ENCODE data around the gene FERMT1.
A peak's percentile ranks its signal among the peaks of the same experiment; 100 is the strongest.

Gene FERMT1, protein sequence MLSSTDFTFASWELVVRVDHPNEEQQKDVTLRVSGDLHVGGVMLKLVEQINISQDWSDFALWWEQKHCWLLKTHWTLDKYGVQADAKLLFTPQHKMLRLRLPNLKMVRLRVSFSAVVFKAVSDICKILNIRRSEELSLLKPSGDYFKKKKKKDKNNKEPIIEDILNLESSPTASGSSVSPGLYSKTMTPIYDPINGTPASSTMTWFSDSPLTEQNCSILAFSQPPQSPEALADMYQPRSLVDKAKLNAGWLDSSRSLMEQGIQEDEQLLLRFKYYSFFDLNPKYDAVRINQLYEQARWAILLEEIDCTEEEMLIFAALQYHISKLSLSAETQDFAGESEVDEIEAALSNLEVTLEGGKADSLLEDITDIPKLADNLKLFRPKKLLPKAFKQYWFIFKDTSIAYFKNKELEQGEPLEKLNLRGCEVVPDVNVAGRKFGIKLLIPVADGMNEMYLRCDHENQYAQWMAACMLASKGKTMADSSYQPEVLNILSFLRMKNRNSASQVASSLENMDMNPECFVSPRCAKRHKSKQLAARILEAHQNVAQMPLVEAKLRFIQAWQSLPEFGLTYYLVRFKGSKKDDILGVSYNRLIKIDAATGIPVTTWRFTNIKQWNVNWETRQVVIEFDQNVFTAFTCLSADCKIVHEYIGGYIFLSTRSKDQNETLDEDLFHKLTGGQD

DNA sequence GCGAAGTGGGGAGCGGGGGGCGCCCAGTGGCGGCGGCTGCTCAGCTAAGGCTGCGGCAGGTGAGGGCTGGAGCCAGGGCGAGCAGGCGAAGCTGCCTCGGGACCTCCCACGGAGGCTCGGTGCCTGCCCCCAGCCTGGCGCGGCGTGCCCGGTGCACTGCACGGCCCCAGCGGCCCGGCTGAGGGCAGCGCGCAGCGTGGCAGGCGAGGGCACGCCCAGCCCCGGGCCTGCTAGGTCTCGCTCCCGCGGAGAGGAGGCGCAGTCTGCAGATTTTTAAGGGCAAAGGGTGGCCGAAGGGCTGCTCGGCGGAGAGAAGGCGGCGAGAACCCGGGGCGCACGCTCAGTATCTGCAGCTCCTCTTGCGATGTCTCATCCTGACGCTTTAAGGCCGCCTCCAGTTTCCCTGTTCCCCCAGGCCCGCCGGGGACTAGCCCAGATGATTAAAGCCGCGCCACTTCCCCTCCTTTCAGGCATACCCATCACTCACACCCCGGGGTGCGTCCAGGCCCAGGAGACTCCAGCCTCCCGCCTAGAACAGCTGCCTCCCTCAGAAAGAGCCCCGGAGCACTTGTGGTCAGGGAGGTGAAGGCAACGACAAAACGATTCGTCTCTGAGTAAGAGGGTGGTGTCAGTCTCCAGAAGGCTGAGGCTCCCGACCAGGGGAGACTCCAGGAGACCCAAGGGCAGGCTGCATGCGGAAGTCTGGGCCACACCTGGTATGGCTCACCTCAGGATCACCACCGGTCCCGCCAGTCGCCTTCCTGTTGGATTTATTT lies at the start of gene FERMT1:
Gene FERMT1, minus strand, starts transcription at position 158 of the 776 bp plus-strand sequence. CDS start 3,476 bp downstream, outside the sequence.
- peak; percentile 75 for DNase-seq

DNA sequence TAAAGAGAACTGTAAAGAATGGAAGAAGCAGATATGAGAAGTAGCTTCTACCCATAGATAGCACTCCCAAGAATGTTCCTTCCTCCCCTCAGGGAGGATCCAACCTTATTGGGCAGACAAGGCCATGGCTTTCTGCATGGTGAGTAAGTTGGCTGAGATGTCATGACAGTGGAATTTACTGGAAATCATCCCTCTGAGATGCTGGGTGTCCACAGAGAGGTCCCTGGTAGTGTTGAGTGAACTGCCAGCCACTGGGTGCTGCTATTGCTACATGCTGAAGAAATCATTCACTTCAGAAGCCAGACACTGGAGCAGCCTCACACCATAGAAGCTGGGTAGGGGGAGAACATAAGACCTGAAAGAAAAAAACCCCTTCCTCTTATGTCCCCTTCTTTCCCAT lies 46.4 kb upstream of the FERMT1 start:
- no peak for DNase-seq

DNA sequence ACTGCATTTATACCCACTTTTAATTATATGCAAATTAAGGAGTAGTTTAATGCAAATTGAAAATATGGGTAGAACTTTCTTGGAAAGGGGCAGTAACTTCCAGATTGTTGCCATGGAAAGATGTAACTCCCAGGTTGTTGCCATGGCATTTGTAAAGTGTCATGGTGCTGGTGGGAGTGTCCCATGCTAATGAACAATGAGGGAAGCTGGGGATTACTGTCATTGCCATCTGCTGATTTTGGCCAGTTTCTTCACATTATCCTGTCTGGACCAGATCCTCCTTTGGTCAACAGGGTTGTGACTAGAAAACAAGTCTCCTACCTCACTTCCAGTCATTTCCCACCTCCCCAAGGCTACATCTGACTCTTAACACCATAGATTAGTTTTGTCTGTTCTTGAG lies 45.4 kb upstream of the FERMT1 start:
- no peak for DNase-seq

DNA sequence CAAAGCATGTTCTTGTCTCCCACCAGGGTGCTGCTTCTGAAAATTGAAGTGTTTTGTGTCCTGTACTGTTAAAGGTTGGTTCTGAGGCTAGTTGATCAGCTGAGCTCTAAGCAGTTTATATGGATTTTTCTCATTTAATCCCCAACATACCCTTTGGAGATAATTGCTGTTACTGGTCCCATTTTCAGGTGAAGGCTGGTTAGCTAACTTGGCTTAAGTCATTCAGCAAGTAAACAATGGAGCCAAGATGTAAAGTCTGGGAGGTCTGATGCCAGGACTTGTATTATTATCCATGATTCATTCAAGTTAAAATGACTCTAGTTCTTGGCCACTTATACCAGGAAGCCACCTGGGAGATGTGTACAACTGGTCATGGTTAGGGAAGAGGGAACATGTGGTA lies 42.5 kb upstream of the FERMT1 start:
- no peak for DNase-seq

DNA sequence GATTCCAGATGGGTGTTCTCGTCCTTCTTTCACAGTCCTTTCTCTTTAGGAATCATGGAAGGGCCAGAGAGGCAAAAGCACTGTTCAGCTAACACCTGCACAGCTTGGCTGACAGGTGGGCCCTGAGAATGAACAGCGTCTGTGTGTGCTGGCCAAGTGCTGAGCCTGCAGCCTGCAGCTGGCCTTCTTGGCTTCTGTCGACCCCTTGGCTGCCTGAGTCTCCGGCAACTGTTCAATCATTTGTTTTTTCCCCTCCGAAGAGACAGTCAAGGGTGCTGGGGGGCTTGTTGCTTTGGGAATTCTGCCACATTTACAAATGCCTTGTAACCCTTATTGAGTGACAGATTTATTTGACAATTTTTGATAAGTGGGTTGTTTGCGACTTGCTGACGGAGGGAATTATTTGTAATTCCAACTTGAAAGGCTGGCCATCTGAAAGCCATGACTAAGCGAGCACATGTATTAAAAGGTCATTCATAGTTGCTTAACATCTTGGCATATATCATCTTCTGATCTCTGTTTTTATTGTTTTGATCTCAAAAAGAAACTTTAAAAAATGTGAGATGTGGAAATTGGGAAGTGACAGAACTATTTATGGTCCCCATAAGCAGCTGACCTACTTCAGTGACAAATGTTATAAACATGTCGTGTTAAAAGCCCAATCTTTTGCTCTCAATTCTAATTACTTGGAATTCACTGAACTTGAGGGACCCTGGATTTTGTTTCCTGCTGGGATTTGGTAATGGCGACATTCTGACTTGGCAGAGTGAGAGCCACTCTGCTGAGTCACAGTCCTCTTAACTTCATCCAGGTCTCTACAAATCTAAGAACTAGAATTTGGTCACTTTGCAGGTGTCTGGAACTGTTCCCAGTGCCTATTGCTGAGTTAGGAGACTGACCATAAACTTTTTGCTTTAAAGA lies 41.9 kb upstream of the FERMT1 start:
- no peak for DNase-seq

DNA sequence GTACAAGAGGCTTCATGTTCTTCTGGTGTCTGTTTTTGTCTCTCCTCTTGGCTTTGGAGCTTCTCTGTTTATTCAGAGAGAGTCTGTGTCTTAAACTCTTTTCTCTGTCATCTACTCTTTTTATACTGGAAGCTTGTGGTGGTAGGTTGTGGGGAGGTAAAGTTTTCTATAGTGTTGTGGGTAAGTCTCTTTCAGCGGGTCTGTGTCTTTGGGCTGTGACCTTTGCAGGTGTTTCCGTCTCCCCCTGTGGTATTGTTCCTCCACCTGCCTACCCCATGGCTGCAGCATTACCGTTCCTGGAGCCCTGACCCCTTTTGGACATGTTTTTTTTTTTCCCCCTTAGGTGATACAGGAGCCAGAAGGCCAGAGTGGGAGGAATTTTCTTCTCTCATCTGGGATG lies 37.9 kb upstream of the FERMT1 start:
- DNase-seq: no peak

DNA sequence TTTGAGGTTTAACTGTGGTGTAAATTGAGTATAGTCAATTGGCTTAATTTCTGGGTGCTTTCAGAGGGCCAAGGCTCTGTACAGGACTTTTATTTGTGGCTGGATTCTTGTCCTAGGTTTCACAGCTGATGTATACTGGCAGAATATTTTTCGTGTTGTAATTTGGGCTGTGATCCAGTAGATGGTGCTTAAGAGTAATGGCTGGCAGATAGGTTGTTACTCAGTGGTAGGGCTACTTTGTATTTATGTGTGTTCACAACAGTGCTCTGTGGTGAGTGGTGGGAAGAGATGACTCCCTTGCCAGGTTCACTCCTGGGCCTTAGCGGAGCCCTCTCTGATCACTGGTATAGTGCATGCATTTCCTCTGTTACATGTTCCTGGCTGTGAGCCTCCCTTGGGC lies 34.5 kb upstream of the FERMT1 start:
- DNase-seq: no peak

DNA sequence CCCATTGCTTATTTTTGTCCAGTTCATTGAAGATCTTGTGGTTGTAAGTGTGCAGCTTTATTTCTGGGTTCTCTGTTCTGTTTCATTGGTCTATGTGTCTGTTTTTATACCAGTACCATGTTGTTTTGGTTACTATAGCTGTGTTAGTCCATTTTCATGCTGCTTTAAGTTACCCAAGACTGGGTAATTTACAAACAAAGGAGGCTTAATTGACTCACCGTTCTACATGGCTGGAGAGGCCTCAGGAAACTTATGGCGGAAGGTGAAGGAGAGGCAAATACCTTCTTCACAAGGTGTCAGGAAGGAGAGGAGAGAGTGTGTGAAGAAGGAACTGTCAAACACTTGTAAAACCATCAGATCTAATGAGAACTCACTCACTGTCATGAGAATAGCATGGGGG lies 29.9 kb upstream of the FERMT1 start:
- no peak for DNase-seq

DNA sequence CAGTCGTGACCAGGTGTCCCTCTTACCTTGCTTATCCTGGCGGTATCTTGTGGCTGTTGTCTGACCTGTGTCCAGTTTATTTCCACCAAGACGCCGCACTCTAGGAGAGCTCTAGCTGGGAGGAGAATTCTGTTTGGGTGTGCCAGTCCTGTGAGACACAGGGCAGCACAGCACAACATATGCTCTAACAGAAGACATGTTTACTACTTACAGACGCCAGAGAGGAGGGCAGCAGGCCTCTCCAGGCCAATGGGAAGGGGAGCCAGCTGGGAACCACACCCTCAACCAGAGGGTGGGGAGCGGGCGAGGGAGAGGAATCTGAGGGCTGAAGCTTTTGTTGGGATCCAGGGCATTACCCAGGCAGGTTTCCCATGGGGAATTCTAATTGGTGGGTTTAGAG lies 25.2 kb upstream of the FERMT1 start:
- DNase-seq: no peak

DNA sequence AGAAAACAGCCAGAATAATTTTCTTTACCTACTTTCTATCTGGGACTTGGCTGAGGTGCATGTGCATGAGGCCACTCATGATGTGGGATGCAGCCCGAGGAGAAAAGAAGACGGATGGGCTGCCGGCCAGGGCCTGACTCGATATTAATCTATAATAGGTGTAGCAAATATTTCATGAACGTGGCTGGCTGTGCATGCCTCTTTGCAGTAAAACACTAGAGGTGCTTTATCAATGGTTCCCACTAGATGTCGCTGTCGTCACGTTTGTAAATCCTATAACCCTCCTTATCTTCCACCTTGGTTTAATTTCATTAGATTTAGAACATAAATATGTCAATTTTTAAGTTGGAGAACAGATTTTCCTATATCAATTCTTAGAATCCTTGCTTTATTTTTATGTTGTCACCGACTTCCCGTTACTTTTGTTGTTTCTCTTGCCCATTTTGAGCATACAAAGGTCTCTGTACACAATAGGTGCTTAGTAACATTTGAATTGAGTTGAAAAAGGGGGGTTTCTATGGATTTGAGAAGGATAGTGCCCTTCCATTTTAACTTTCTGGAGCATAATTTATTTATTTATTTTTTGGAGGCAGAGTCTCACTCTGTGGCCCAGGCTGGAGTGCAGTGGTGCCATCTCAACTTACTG lies 19.6 kb upstream of the FERMT1 start:
- DNase-seq: peak; percentile 85

DNA sequence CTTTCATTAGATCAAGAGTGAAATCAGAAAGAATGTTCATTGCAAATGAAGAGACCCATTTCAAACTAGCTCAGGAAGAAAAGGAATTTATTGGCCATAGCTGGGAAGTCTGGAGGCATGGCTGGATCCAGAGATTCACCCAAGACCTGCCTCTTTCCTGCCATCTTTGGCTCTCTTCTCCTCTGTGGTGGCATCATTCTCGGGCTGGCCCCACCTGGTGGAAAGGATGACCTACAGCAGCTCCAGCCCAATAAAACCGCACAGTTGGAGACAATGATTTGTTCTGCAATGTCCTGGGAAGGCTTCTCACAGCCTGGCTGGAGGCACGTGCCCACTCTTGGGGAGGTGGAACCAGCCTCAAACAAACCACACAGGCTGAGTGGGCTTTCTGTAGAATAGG lies 18.1 kb upstream of the FERMT1 start:
- DNase-seq: no peak

DNA sequence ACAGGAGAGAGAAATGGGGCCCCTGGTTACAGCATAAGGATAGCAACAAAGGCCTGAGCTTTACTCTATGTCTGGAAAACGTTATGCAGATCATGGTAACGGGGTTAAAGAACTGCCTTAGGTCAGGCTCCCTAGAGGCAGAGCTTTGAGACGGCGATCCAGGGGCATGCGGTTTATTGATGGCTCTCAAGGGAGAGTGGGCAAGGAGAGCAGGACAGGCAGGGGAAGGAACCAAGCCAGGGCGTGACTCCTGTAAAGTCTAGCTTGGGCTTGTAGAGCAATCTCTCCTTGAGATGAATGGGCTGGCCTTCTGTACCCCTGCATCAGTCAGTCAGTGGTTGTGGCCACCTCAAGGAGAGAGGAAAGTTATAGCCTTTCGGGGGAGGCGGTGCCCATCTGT lies 12.5 kb upstream of the FERMT1 start:
- DNase-seq: no peak

DNA sequence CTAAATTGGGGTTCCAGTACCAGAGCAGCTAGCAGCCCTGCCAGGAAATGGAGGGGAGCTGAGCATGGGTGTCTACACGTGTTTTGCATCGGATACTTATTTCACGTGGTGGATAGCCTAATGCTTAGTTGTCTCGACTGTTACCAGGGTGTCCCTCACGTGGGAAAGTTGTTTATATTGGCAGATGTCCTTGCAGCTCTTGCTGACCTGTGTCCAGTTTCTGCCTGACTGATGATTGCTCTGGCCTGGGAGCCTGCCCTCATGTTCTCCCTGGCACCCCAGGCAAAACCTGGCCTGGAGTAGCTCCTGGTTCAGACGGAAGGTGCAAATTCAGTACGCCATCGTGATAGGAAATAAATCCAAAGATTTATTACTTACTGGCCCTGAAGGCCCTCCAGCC lies 11.8 kb upstream of the FERMT1 start:
- DNase-seq: no peak

DNA sequence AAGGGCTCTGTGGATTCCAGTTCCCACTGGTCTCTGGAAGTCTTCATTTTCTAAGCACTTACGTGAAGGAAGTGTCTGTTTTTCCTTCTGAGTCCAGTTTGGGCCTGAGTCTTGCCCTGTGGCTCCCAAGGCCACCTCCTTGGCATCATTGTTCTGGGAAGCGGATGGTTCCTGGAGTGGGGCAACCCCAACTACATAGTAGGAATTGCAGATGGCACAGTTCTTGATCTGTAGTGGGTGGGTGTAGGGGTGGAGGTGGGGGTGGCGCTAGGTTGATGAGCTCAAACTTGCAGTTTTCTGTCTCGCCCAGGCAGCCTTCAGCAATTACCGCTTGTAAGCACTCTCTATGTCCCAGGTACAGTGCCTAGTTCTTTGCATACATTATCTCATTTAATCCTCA lies 7.2 kb upstream of the FERMT1 start:
- no peak for DNase-seq

DNA sequence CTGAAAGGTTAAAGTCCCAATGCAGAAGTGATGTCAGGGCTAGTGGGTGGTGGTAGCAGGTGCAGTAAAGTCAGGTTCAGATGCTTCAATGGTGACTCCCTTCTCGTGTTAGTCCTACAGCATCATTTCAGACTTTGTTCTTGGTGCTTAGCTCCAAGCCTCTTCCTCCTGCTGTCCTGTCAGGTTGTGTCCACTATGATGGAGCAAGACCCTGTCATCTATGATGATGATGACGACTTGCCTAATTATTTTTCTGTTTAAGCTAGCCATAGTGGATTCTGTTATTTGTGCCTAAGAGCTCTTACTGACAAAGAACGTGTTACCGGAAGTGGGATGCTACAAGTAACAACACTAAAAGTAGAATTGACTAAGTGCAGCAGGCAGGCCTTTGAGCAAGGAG lies 5.0 kb upstream of the FERMT1 start:
- DNase-seq: no peak

DNA sequence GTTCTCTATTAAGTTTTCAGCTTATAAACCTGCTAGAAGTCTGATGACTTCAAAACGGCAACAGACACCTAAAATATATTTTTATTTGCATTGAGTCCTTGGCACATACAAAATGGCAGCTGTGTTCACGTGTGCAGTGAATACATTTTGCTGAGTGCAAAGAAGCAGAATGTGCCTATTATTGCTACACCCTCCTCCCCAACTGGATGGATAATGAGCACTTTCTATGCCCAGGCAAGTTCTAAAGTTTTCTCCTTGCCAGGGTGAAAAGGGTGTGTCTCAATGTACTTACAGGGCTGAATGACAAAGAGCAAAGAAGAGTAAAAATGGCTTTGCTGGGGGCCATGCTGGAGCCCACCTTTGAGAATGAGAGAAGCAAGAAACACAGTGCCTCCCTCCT lies 4.0 kb upstream of the FERMT1 start:
- DNase-seq: no peak

DNA sequence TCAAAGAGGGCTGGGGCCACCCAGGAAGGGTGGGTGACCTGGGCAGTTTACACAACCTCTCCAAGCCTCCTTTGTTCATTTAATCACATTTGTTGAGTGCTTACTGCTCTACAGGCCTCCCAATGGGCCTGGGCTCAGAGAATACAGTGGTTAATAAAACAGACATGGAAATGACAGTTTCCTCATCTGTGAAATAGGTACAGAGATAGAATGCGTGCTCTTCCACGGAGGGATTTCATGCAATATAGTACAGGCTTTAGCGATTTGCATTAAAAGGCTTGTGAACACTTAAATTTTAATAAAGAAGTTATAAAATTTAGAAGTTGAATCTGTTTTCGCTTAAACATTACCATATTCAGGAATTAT lies 802 bp upstream of the FERMT1 start:
- peak; percentile 69 for DNase-seq

DNA sequence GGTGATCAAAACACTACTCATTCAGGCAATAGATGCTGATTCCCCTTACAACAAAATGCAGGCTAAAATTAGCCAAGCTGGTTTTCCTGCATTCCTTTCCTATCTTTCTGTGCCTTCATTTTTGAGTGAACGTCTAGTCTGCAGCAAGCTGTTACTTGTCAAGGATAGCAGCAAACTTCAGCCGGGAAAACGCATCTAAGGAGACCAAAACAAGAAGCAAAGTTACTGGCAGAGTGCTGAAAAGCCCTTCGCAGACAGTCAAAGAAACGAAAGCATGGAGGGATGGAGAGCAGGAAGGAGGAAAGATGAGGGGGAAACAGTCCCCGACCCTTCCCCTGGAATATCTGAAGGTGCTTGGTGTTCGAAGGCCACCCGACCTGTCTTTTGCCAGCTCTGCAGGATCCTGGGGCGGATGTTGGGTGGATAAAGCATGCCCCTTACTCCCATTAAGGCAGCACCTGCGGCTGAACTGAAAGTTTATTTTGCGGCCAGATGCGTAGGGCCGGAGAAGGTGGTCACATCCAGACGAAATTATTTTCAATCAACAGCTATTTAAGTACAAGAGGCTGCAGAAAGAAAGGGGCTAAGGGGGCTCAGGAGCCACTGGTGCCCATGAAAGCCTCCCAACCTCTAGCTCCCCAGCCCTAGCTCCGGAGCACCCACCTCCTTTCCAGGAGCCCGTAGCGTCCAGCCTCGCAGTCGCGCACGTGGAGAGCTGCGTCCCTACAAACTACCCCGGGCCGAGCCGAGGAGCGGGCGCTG lies 538 bp downstream of the FERMT1 start:
- peak; percentile 16 for DNase-seq

DNA sequence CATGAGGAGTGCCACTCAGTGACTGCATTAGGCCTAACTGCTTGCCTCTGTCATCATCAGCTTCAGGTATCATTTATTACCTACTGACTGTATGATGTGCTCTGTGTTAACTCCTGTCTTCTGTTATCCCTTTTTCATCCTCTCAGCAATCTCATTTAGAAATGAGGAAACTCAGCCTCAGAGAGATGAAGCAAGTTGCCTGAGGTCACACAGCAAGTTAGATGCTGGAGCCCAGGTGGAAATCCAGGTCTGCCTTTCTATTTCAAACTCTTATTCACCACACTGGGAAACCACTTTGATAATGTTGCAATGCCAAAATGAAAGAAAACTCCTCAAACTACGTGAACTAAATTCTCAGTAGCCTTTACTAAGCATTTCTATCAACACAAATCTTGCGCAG lies 1.3 kb downstream of the FERMT1 start:
- no peak for DNase-seq

DNA sequence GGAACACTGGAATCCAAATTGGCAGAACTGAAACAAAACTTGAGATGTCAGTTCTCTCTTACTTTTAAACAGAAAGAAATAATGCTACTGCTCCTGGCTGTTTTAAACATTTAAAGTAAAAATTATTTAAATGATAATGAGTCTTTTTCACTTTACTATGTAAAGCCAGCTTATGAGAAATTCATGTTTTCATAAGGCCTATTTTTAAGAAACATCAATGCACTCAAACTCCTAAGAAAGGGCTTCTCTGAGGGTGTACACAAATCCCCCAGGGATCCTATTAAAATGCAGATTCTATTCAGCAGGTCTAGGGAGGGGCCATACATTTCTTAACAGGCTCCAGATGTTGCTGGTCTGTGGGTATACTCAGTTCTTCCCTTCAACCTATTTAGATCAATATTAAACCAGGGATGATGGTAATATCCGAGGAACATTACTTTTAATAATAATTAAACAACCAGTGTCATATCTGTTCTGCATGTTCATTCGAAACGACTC lies 2.3 kb downstream of the FERMT1 start:
- DNase-seq: no peak

DNA sequence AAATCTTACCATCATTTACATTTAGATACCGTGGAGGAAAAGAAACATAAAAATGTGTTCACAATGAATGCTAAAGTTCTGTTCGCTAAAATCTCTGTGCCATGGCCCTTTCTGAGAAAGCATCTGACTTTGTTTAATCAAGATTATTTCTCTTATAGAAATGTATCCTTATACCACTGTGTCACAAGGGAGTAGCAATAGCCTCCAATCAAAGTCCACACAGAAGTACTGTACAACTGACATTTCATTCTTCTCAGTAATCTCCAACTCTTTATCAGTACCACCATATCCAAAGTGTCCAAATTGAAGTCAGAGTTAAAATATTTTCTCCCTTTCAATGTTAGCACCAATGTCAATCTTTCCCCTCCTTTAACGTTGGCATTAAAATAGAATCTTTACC lies 6.1 kb downstream of the FERMT1 start:
- no peak for DNase-seq

All from NCI-H748 treated with DMSO at 0.1 percent for 48 hours (cell line).